AG09309 (cell line): ENCODE results near the gene NFE2L3.

Experiments used
- DNase-seq: peaks from one replicate; pipeline ENCODE4 v3.0.0-alpha.2; 2010; ENCODE audit warnings: low read depth
- H3K4me3 ChIP-seq: 2 replicates; pipeline ENCODE4 v1.5.1; 2011; ENCODE audit warnings: mild to moderate bottlenecking, low read depth, low read length, moderate library complexity; ENCODE audit not compliant: control insufficient read depth
- TF ChIP-seq, protein P1 (sequence below): IDR thresholded peaks from 2 replicates; pipeline ENCODE4 v1.5.1; 2011; ENCODE audit warnings: mild to moderate bottlenecking, low read depth, low read length, inconsistent platforms; ENCODE audit not compliant: insufficient read depth, control insufficient read depth; ENCODE audit errors: missing control alignments

Gene NFE2L3

DNA sequence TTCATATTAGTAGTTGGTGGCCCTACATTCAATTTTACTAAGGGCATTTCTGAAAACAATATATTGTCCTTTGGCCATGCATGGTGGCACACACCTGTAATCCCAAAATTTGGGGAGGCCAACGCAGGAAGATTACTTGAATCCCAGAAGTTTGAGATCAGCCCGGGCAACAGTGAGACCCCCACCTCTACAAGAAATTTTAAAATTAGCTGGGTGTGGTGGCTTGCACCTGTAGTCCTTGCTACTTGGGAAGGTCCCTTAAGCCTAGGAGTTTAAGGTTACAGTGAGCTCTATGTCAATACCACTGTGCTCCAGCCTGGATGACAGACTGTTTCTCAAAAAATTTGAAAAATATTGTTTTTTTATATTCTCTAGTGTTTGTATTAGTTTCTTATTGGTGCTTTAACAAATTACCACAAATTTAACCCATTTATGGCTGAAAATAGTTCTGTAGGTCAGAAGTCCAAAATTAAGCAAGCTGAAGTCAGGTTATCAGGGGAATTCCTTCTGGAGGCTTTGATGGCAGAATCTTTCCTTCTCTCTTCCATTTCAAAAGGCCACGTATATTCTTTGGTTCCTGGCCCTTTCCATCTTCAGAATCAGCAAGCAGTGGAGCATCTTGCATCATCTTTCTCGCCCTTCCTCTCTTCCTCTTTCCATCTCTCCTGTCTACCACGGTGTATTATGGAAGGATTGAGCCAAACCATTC, 62.0 kb downstream of the NFE2L3 start:
- no peak overlapping the region for H3K4me3 ChIP-seq
- TF ChIP-seq, protein P1, sequence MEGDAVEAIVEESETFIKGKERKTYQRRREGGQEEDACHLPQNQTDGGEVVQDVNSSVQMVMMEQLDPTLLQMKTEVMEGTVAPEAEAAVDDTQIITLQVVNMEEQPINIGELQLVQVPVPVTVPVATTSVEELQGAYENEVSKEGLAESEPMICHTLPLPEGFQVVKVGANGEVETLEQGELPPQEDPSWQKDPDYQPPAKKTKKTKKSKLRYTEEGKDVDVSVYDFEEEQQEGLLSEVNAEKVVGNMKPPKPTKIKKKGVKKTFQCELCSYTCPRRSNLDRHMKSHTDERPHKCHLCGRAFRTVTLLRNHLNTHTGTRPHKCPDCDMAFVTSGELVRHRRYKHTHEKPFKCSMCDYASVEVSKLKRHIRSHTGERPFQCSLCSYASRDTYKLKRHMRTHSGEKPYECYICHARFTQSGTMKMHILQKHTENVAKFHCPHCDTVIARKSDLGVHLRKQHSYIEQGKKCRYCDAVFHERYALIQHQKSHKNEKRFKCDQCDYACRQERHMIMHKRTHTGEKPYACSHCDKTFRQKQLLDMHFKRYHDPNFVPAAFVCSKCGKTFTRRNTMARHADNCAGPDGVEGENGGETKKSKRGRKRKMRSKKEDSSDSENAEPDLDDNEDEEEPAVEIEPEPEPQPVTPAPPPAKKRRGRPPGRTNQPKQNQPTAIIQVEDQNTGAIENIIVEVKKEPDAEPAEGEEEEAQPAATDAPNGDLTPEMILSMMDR, result no peak
- DNase-seq, result no peak

DNA sequence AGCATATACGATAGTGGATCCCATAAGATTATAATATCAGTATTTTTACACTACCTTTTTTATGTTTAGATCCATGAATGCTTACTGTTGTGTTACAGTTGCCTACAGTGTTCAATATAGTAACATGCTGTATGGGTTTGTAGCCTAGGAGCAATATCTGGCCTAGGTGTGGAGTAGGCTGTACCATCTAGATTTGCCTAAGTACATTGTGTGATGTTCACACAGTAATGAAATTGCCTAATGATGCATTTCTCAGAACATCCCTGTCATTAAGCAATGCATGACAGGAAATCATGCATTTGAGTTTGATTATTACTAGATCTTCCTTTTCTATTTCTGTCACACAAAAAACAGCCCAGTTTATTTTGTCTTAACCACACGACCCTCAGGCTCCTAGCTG, 64.1 kb downstream of the NFE2L3 start:
- H3K4me3 ChIP-seq, result no peak overlapping the region
- TF ChIP-seq, protein P1, result no peak
- DNase-seq, result no peak

DNA sequence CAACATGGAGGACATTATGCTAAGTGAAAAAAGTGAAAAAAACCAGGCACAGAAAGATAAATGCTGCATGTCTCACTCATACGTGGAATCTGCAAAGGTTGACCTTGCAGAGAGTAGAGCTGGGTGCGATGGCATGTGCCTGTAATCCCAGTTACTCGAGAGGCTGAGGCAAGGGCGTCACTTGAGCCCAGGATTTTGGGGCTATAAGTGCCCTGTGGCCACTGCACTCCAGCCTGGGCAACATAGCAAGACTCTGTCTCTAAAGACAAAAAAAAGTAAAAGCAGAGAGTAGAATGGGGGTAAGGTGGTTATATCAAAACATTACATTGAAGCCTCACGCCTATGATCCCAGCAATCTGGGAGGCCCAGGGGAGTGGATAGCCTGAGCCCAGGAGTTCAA, 72.4 kb downstream of the NFE2L3 start:
- TF ChIP-seq, protein P1, result no peak
- no peak for DNase-seq
- H3K4me3 ChIP-seq, result no peak overlapping the region

DNA sequence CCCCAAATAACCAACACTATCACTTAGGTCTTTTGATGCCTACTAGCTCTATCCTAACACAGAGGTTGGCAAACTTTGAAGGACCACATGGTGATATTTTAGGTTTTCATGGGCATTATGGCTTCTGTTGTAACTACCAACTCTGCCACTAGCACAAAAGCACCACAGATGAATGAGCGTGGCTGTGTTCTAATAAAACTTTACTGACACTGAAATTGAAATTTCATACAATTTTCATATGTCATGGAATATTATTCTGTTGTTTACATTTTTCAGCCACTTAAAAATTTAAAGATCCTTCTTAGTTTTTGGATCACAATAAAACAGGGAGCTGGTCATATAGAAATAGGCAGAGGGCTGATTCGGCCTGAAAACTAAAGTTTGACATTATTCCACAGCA, 76.0 kb downstream of the NFE2L3 start:
- no peak for DNase-seq
- TF ChIP-seq, protein P1, result no peak
- H3K4me3 ChIP-seq, result no peak overlapping the region

DNA sequence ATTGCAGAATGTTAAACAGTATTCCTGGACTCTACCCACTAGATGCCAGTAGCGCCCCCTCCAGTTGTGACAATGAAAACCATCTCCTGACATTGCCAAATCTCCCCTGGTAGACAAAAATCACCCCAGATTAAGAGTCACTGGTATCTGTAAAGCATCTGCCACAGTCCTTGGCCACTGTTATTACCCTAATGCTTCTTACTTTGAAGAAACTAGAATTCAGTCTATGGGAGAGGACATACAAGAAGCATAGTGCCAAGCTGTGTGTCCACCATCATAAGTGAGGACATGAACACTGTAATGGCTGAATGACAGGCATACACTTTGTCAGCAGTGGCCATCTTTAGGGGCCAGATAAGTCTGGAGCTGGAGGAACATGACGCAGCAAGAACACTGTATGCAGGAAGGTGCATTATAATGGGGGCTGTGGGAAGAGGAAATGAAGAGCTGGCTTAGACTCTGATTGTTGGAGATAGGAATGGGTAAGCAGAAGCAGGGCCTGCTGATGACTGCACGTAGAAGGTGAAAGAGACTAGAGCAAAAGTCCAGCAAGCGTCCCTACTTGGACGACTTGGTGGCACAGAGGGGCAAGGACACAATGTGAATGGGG, 82.0 kb downstream of the NFE2L3 start:
- TF ChIP-seq, protein P1, result no peak
- DNase-seq, result no peak
- H3K4me3 ChIP-seq, result no peak overlapping the region
